Tibial nerve (tissue), 4 donors: ENCODE results near the gene KLHDC10. TPM values are rescaled to one million over a fixed set of nuclear protein-coding genes. Genes with fewer than 3 reads are reported as not detected.

Source experiments
- DNase-seq, 2 donors: peaks; one replicate each; pipeline ENCODE4 v3.0.0-alpha.2; 2019; ENCODE audit warnings: low spot score in 2 of 2
- H3K27ac ChIP-seq, 4 donors: fragments of 200-600 bp; sonication (generic) in 3 of 4; one replicate each; pipeline ENCODE4 v1.5.1; 2017 to 2019; ENCODE audit warnings: mild to moderate bottlenecking in 1 of 4
- H3K27me3 ChIP-seq, 2 donors: fragments of 200-600 bp; sonication (generic) in 1 of 2; one replicate each; pipeline versions ENCODE4 v1.5.1 to v1.6.0; 2017 to 2019
- H3K36me3 ChIP-seq, 3 donors: fragments of 200-600 bp; sonication (generic); one replicate each; pipeline ENCODE4 v1.5.1; 2018 to 2019
- H3K4me1 ChIP-seq, 4 donors: fragments of 200-600 bp; sonication (generic) in 3 of 4; one replicate each; pipeline ENCODE4 v1.5.1; 2017 to 2019
- H3K4me3 ChIP-seq, 4 donors: fragments of 200-600 bp; sonication (generic) in 3 of 4; one replicate each; pipeline ENCODE4 v1.5.1; 2017 to 2019; ENCODE audit warnings: mild to moderate bottlenecking in 1 of 4, moderate library complexity in 1 of 4
- H3K9me3 ChIP-seq, 4 donors: fragments of 200-600 bp; sonication (generic) in 3 of 4; one replicate each; pipeline ENCODE4 v1.5.1; 2017 to 2019
- EP300 ChIP-seq, 2 donors: sonication (generic); formaldehyde crosslinking; IDR thresholded peaks; one replicate each; pipeline ENCODE4 v1.6.1; 2017; ENCODE audit warnings: antibody characterized with exemption in 2 of 2, mild to moderate bottlenecking in 1 of 2
- POLR2A ChIP-seq, 2 donors: fragments of 450-650 bp; IDR thresholded peaks; one replicate each; pipeline ENCODE4 v1.6.1; 2017; ENCODE audit warnings: antibody characterized with exemption in 2 of 2, mild to moderate bottlenecking in 2 of 2, moderate library complexity in 2 of 2
- WGBS, 2 donors: methylation state at CpG; one replicate each; pipeline ENCODE4 v1.1.5; 2018; 5-methylcytosine and 5-hydroxymethylcytosine counted together
- total RNA-seq, 4 donors: library from RNA; depleted of rRNA; stranded (reverse); fragments of >200 nt; gene quantifications; one replicate each; pipeline ENCODE4 v1.1.0, GENCODE V29; 2016
- TF ChIP-seq, protein P1 (sequence below), 5 experiments: fragments of 200-600 bp in 3 of 5; fragments of 450-650 bp in 2 of 5; sonication (generic) in 3 of 5; IDR thresholded peaks; one replicate each; pipeline ENCODE4 v1.5.1; 2016 to 2019; ENCODE audit warnings: antibody characterized with exemption in 5 of 5, mild to moderate bottlenecking in 3 of 5, moderate library complexity in 2 of 5

The KLHDC10 gene
- total RNA-seq, 4 donors from 2014 or later: 19.0 to 30.8 (median 21.4) TPM

DNA sequence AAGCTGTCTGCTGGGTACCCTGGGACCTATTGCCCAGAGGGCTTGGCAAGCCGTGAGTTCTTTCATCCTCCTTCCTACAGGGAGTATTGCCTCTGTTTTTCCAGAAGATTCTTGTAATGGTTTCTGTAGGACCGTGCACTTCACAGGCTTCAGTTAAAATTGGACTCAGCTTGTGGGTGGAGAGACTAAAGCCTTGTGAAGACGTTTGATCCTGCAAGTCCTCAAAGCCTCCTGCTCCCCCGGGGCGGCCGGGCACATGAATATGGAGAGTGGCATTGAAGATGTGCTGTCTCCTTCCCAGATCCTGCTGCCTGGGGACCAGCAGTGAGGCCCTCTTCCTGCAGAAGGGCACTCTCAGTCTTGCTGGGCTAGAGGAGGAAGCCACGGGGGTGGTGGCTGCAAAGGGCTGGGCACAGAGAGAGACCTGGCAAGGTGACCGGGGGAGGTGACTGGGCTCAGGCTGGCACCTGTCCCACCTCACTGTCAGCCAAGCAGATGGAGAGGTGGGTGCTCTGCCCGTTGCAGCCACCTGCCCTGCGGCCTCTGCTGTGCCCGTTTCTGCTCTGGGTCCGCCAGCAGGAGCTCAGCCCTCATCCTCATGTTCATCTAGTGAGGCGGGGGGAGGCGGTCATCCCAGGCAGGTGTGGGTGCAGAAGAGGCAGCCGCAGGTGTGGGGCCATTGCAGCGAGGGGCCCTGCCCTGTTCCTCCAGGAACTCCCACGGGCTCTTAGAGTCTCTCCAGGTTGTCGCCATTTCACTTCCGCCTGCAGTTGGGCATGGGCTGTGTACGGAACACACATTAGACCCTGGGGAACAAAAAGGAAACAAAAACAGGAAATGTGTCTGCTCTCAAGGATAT, 79.2 kb downstream of the KLHDC10 start:
- peak overlapping the region in 1 of 4 donors; percentile 12 for H3K27ac ChIP-seq
- H3K4me1 ChIP-seq: peaks cover 0 to 23% (median 10%) of the 10 kb centered on the region in 4 donors
- H3K27me3 ChIP-seq: no peaks in the 10 kb centered on the region
- no peak overlapping the region for H3K4me3 ChIP-seq
- TF ChIP-seq, protein P1, sequence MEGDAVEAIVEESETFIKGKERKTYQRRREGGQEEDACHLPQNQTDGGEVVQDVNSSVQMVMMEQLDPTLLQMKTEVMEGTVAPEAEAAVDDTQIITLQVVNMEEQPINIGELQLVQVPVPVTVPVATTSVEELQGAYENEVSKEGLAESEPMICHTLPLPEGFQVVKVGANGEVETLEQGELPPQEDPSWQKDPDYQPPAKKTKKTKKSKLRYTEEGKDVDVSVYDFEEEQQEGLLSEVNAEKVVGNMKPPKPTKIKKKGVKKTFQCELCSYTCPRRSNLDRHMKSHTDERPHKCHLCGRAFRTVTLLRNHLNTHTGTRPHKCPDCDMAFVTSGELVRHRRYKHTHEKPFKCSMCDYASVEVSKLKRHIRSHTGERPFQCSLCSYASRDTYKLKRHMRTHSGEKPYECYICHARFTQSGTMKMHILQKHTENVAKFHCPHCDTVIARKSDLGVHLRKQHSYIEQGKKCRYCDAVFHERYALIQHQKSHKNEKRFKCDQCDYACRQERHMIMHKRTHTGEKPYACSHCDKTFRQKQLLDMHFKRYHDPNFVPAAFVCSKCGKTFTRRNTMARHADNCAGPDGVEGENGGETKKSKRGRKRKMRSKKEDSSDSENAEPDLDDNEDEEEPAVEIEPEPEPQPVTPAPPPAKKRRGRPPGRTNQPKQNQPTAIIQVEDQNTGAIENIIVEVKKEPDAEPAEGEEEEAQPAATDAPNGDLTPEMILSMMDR (IDR thresholded peaks at IDR 0.05): no peak
- no peaks in the 10 kb centered on the region for H3K36me3 ChIP-seq
- WGBS, 2 donors: 70 to 79% methylated on average over 18 to 19 of the region's 20 CpGs
- DNase-seq: no peak
- no peaks in the 10 kb centered on the region for H3K9me3 ChIP-seq

DNA sequence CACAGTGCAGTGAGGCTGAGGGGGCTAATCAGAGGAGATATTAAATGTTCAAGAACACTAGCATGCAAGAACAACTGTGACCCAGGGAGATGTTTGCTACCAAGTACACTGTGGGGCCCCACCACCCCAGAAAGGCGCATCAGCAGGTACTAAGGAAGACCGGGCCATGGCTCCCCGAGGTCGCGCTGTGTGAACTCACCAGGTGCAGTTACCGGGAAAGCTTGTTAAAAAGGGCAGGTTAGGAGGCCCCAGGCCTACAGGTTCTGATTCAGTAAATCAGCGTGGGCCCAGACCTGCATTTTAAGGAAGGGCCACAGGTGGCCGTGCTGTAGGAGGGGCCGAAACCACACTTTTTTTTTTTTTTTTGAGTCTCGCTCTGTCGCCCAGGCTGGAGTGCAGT, 80.3 kb downstream of the KLHDC10 start:
- Histone ChIP-seq H3K36me3 (no peaks in the 10 kb centered on the region), H3K27me3 (no peaks in the 10 kb centered on the region), H3K4me1 (peaks cover 0 to 23% (median 11%) of the 10 kb centered on the region in 4 donors), H3K4me3 (no peak overlapping the region), H3K9me3 (peaks cover 0 to under 1% (median 0%) of the 10 kb centered on the region in 4 donors), H3K27ac (no peak overlapping the region)
- no peak for TF ChIP-seq POLR2A (IDR thresholded peaks at IDR 0.05)
- TF ChIP-seq EP300 (IDR thresholded peaks at IDR 0.05): no peak
- TF ChIP-seq, protein P1 (IDR thresholded peaks at IDR 0.05): no peak
- no peak for DNase-seq
- 91 to 93% methylated on average over 11 of the region's 11 CpGs for WGBS, 2 donors

DNA sequence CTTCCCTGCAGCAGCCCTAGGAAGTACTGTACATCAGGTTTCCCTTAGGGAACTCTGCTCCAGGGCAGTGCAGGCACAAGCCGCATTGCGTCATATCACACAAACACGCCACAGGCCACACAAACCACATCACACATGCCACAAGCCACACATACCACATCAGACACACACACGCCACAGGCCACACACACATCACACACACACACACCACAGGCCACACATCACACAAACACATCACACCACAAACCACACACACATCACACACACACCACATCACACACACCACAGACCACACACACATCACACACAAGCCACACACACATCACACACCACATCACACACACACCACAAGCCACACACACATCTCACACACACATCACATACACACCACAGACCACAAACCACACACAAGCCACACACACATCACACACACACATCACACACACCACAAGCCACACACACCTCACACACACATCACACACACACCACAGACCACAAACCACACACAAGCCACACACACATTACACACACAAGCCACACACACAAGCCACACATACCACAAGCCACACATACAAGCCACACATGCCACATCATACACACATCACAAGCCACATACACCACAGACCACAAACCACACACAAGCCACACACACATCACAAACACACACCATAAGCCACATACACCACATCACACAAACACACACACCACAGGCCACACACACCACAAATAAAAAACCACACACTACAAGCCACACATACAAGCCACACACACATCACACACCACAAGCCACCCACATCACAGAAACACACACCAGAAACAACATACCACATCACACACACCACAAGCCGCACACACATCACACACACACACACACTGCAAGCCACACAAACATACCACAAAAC, 81.5 kb downstream of the KLHDC10 start:
- 75 to 83% methylated on average over 5 of the region's 5 CpGs for WGBS, 2 donors

DNA sequence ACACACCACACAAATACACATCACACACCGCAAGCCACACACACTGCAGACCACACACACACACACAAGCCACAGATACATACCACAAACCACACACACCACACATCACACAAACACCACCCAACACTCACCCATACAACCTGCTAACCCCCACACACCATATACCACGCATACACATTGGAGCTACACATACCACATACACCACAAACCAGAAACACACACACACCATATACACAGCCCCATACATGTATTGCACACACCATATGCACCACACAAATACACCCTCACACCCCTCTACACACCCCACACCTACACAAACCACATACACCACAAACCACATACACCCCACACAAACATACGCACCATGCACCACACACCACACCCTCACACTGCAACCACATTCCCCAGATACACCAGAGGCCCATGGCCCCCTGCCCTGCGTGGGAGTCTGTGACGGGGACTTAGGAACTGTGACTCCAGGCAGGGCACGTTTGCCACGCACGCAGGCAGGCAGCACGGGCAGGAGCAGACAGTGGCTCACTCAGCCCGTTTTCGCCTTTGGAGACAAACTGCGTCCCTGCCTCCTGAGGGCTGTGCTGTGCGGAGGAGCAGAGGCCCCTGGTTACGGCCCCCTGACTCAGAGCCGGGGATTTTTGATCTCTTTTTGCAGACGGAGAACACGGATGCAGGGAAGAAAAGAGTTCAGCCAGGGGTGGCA, 82.3 kb downstream of the KLHDC10 start:
- 39 to 48% methylated on average over 17 of the region's 17 CpGs for WGBS, 2 donors
- peaks cover 0 to 23% (median 11%) of the 10 kb centered on the region in 4 donors for H3K4me1 ChIP-seq
- TF ChIP-seq POLR2A (IDR thresholded peaks at IDR 0.05): no peak
- H3K27me3 ChIP-seq: no peaks in the 10 kb centered on the region
- peak overlapping the region in 1 of 4 donors; percentile 30 for H3K4me3 ChIP-seq
- peaks cover 0 to 18% (median 0%) of the 10 kb centered on the region in 4 donors for H3K9me3 ChIP-seq
- peaks cover 0 to 6% (median 0%) of the 10 kb centered on the region in 3 donors for H3K36me3 ChIP-seq
- DNase-seq: no peak
- H3K27ac ChIP-seq: peak overlapping the region in 1 of 4 donors; percentile 45

More for the DNA sequence above, 81.5 kb downstream of the KLHDC10 start:
- TF ChIP-seq POLR2A (IDR thresholded peaks at IDR 0.05): no peak
- TF ChIP-seq, protein P1 (IDR thresholded peaks at IDR 0.05): no peak
- DNase-seq: no peak
- H3K4me3 ChIP-seq: no peak overlapping the region
- H3K4me1 ChIP-seq: peaks cover 0 to 23% (median 11%) of the 10 kb centered on the region in 4 donors
- no peak overlapping the region for H3K27ac ChIP-seq
- peaks cover 0 to 13% (median 0%) of the 10 kb centered on the region in 4 donors for H3K9me3 ChIP-seq
- no peaks in the 10 kb centered on the region for H3K36me3 ChIP-seq
- no peaks in the 10 kb centered on the region for H3K27me3 ChIP-seq
